Measurements from ENCODE around the gene RPS6KA2. TPM values are rescaled to one million over a fixed set of nuclear protein-coding genes. Genes with fewer than 3 reads are reported as not detected.

The RPS6KA2 gene
- total and polyA plus RNA-seq, 2 donors (not counting 3 experiments of a cell fraction or from before 2014, with no cell fraction given), result 54.5 to 75.8 TPM

- Histone ChIP-seq H3K27me3 (ENCODE audit: control insufficient read depth in 2 of 2, insufficient read depth in 2 of 2, low read length in 2 of 2) (no peaks in the 10 kb centered on the region), H3K4me2 (ENCODE audit: insufficient read depth, low read length) (no peak overlapping the region), H2AFZ (ENCODE audit: low read depth, low read length) (no peak overlapping the region), H3K27ac (ENCODE audit: insufficient read depth, low read depth, low read length) (no peak overlapping the region), H3K9me1 (replicated peaks; ENCODE audit: control insufficient read depth, extremely low read depth, insufficient read depth, low read length) (no peaks in the 10 kb centered on the region), H3K9ac (replicated peaks; ENCODE audit: extremely low read depth, insufficient read depth, low read length) (no peak overlapping the region), H3K79me2 (ENCODE audit: control insufficient read depth, insufficient read depth, low read length) (peaks cover 9% of the 10 kb centered on the region), H3K36me3 (ENCODE audit: control insufficient read depth in 2 of 2, extremely low read depth in 1 of 2, insufficient read depth in 2 of 2, low read length in 2 of 2) (no peaks in the 10 kb centered on the region), H3K4me1 (ENCODE audit: control insufficient read depth, extremely low read depth, insufficient read depth, low read length) (peaks cover 19% of the 10 kb centered on the region), H3K4me3 (replicated peaks in 1 of 3; ENCODE audit: insufficient read depth in 1 of 3, low read depth in 1 of 3, low read length in 3 of 3) (no peak overlapping the region), H4K20me1 (replicated peaks; ENCODE audit: control insufficient read depth, extremely low read depth, insufficient read depth, low read length) (no peaks in the 10 kb centered on the region), H3K9me3 (replicated peaks; ENCODE audit: control insufficient read depth, insufficient read depth, low read length) (no peaks in the 10 kb centered on the region)
- POLR2A ChIA-PET, result interaction anchor here (0.5 kb wide), 1 partner anchor 59 kb away, joined by 4 read pairs; no protein-coding TSS in a partner anchor
- FAIRE-seq, result no peak
- dilution Hi-C loops (cut with MboI; ENCODE audit: extremely low pct_ligation_motif_present, low sequenced_read_pairs) (no loop called here), intact Hi-C loops (cut with micrococcal nuclease) (no loop called here)
- CTCF ChIA-PET, result interaction anchor here (0.8 to 2.1 kb wide), 8 partner anchors 9 to 145 kb away, joined by 3 to 12 read pairs (median 3); no protein-coding TSS in a partner anchor
- TF ChIP-seq CTCF (IDR thresholded peaks at IDR 0.05; ENCODE audit: extremely low read depth in 1 of 2, insufficient read depth in 1 of 2, low read depth in 1 of 2, low read length in 2 of 2) (no peak), JUN (IDR thresholded peaks at IDR 0.05; ENCODE audit: borderline replicate concordance, insufficient read depth, insufficient read length, low read depth) (no peak), MYC (IDR thresholded peaks at IDR 0.05; ENCODE audit: low read depth, low read length) (no peak), POLR2AphosphoS5 (IDR thresholded peaks at IDR 0.05; ENCODE audit: insufficient read depth, low read depth, low read length) (no peak), GATA2 (IDR thresholded peaks at IDR 0.05; ENCODE audit: insufficient read depth, insufficient read length, low read depth, low read length) (no peak), MAX (IDR thresholded peaks at IDR 0.05; ENCODE audit: insufficient read depth, insufficient read length) (no peak), FOS (IDR thresholded peaks at IDR 0.05; ENCODE audit: borderline replicate concordance, insufficient read depth, low read length) (no peak), POLR2A (IDR thresholded peaks at IDR 0.05; ENCODE audit: low read depth, low read length) (no peak), EZH2 (IDR thresholded peaks at IDR 0.05; ENCODE audit: borderline replicate concordance, low read depth, low read length, severe bottlenecking) (no peak)
- DNase-seq (ENCODE audit: low read depth, low spot score), result no peak
- BruUV-seq (replicated peaks), result no TSS peak
Observed at GRCh38 chr6:166630462-166630861, 3.4 kb upstream of the RPS6KA2 start.

All from endothelial cell of umbilical vein (primary cell).